Brain microvascular endothelial cell (primary cell): Measurements from ENCODE around the gene TST.

Experiments
- DNase-seq: peaks from one replicate; pipeline ENCODE4 v3.0.0-alpha.2; 2020
- H3K27ac ChIP-seq: fragments of 250-450 bp; sonication (Bioruptor Pico); 2 replicates; pipeline ENCODE4 v1.5.1; 2020; ENCODE audit warnings: mild to moderate bottlenecking, moderate library complexity
- H3K27me3 ChIP-seq: fragments of 250-450 bp; sonication (Bioruptor Pico); replicated peaks from 2 replicates; pipeline ENCODE4 v1.5.1; 2020; ENCODE audit warnings: mild to moderate bottlenecking
- H3K36me3 ChIP-seq: fragments of 250-450 bp; sonication (Bioruptor Pico); replicated peaks from 2 replicates; pipeline ENCODE4 v1.5.1; 2020; ENCODE audit warnings: mild to moderate bottlenecking
- H3K4me3 ChIP-seq: 2 replicates; pipeline ENCODE4 v1.5.1; 2011; ENCODE audit warnings: low read depth, mild to moderate bottlenecking, control low read depth, low read length, moderate library complexity
- in situ Hi-C: cut with HindIII; loops from 2 replicates; pipeline ENCODE4 v1.10.0; 2017; ENCODE audit warnings: low sequenced_read_pairs, low pct_ligation_motif_present
- TF ChIP-seq, protein P1 (sequence below): IDR thresholded peaks from 2 replicates; pipeline ENCODE4 v1.5.1; 2011; ENCODE audit warnings: low read depth, mild to moderate bottlenecking, moderate library complexity, low read length, control low read depth, inconsistent platforms; ENCODE audit errors: missing control alignments

Gene TST

DNA sequence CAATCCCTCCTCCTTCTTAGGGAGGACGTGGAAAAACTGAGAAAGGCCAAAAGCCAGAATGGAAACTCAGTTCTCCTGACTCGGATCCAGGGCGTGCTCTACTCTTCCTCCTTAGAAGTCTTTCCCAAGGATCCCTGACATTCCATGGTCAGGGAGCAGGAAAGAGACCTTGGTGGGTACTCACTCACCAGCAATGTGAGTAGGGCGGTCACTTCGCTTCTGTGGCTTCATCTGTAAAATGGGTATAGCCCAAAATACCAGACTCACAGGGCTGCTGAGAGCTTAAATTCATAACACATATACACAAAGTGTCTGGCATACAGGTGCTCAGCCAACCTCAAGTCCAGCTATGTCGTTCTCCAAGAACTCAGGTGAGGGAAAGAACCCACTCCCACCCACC is 31.7 kb upstream of the TST start:
- Histone ChIP-seq H3K4me3 (no peak overlapping the region), H3K27ac (no peak overlapping the region), H3K36me3 (no peaks in the 10 kb centered on the region), H3K27me3 (no peaks in the 10 kb centered on the region)
- in situ Hi-C loops = no loop called here
- no peak for DNase-seq
- TF ChIP-seq, protein P1, sequence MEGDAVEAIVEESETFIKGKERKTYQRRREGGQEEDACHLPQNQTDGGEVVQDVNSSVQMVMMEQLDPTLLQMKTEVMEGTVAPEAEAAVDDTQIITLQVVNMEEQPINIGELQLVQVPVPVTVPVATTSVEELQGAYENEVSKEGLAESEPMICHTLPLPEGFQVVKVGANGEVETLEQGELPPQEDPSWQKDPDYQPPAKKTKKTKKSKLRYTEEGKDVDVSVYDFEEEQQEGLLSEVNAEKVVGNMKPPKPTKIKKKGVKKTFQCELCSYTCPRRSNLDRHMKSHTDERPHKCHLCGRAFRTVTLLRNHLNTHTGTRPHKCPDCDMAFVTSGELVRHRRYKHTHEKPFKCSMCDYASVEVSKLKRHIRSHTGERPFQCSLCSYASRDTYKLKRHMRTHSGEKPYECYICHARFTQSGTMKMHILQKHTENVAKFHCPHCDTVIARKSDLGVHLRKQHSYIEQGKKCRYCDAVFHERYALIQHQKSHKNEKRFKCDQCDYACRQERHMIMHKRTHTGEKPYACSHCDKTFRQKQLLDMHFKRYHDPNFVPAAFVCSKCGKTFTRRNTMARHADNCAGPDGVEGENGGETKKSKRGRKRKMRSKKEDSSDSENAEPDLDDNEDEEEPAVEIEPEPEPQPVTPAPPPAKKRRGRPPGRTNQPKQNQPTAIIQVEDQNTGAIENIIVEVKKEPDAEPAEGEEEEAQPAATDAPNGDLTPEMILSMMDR = no peak

DNA sequence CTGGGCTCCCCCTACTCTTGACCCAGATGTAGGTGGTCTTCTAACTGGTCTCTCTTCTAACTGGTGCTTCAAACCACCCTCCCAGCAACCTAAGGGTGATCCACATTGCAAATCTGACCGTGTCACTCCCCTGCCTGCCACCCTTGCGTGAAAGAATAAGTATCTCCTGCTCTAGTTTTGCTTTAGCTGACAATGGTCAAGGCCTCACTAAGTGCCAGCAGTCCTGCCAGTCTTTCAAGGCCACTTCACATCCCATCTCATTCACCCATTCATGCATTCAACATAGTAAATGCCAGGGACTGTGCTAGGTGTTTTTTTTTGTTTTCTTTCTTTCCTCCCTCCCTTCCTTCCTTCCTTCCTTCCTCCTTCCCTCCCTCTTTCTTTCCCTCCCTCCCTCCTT is 30.0 kb upstream of the TST start:
- no peak overlapping the region for H3K27ac ChIP-seq
- DNase-seq = no peak
- TF ChIP-seq, protein P1 = no peak
- H3K4me3 ChIP-seq = no peak overlapping the region
- H3K36me3 ChIP-seq = no peaks in the 10 kb centered on the region
- H3K27me3 ChIP-seq = no peaks in the 10 kb centered on the region
- in situ Hi-C loops = no loop called here

DNA sequence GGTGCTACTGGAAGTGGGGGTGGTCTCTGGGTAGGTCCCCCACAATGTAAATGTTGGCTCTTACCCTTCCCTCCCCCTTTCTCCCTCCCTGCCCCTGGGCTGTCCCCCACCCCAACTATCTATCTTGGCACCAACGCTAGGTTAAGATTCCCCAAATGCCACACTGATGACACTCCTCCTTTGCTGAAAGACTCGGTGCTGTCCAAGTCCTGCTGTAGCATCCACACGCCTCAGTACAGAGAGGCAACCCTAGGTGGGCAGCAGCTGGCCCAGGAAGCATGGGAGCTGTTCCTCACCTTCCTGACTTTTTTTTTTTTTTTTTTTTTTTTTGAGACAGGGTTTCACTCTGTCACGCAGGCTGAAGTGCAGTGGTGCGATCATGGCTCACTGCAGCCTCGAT is 28.9 kb upstream of the TST start:
- in situ Hi-C loops = no loop called here
- DNase-seq = no peak
- Histone ChIP-seq H3K4me3 (no peak overlapping the region), H3K27ac (no peak overlapping the region), H3K27me3 (no peaks in the 10 kb centered on the region), H3K36me3 (no peaks in the 10 kb centered on the region)
- TF ChIP-seq, protein P1 = no peak

DNA sequence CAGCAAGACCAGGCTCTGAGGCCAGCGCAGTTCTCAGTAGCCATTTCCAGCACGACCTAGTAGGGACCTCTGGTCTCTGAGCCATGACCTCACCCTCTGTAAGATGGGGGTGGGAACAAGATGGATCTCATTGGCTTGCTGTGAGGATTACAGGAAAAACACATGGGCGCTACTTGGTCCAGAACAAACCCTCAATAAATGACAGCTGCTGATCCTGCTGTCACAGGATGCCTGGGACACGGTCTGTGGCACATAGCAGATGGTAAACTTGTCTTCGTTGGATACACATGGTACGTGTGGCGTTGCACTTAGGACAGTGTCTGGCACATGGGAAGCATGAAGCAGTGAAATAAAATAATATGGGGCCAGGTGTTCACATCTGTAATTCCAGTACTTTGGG is 27.8 kb upstream of the TST start:
- no peak for DNase-seq
- no peak overlapping the region for H3K4me3 ChIP-seq
- TF ChIP-seq, protein P1 = no peak
- in situ Hi-C loops = no loop called here
- H3K27ac ChIP-seq = no peak overlapping the region
- no peaks in the 10 kb centered on the region for H3K27me3 ChIP-seq
- no peaks in the 10 kb centered on the region for H3K36me3 ChIP-seq

DNA sequence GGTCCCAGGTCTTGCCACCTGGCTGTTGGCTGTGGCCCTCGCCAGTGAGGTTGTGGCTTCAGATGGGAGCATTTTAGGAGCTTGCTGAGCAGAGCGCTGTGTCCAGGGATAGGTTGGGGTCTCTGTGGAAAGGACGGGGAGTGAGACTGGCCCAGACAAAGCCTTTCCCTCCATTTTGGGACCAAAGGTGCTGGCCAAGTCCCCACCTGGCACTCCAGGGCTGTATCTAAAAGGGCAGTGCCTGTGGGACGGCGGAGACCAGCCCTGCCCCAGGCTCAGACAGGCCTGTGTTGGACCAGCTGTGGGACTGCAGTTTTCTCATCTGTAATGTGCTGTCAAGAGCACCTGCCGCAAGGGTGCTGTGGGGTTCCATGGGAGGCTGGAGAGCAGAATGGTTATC is 27.3 kb upstream of the TST start:
- in situ Hi-C loops = no loop called here

DNA sequence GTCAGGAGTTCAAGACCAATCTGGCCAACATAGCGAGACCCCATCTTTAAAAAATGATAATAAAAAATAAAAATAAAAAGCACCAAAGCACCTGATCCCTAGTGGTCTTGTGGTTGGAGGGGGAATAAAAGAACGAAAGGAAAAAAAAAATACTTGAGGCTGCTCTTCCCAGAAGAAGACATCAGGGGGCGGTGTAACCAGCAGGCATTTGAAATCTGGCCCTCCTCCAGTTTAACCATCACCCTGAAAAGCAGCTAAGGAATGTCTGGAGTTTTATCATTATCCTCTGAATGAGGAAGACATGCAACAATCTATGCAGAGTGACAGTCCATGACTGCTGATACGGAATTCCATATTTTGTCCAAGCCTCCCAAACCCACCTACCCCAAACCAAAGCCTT is 26.7 kb upstream of the TST start:
- peak; percentile 44 for DNase-seq
- TF ChIP-seq, protein P1 = peak; percentile 72
- in situ Hi-C loops = no loop called here
- Histone ChIP-seq H3K27ac (no peak overlapping the region), H3K4me3 (no peak overlapping the region), H3K36me3 (no peaks in the 10 kb centered on the region), H3K27me3 (no peaks in the 10 kb centered on the region)

More for the DNA sequence above, 27.3 kb upstream of the TST start:
- Histone ChIP-seq H3K27me3 (no peaks in the 10 kb centered on the region), H3K4me3 (no peak overlapping the region), H3K27ac (no peak overlapping the region), H3K36me3 (no peaks in the 10 kb centered on the region)
- no peak for DNase-seq
- TF ChIP-seq, protein P1 = no peak
